ENCODE results near the gene SPOP.

SPOP gene

DNA sequence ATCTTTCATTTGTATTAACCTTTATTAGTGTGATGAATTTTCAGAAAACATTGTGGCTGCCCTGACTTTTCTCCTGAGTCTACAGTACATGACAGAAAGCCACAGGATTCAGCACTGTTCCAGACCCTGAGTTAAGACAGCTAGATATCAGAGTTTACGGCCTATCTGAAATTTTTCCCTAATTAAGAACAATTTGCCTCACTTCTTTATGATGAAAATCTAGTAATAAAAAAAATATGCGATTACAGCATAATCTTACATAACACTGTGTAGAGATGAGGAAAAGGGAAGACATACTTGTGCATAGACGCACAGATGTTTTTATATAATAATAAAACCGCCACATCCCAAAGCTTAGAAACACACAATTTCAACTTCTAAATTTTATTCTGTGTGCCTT, 7.3 kb downstream of the SPOP start (continued):
- TF ChIP-seq, protein P1, sequence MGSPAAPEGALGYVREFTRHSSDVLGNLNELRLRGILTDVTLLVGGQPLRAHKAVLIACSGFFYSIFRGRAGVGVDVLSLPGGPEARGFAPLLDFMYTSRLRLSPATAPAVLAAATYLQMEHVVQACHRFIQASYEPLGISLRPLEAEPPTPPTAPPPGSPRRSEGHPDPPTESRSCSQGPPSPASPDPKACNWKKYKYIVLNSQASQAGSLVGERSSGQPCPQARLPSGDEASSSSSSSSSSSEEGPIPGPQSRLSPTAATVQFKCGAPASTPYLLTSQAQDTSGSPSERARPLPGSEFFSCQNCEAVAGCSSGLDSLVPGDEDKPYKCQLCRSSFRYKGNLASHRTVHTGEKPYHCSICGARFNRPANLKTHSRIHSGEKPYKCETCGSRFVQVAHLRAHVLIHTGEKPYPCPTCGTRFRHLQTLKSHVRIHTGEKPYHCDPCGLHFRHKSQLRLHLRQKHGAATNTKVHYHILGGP (tag by site-specific recombination; IDR thresholded peaks at IDR 0.05): no peak

DNA sequence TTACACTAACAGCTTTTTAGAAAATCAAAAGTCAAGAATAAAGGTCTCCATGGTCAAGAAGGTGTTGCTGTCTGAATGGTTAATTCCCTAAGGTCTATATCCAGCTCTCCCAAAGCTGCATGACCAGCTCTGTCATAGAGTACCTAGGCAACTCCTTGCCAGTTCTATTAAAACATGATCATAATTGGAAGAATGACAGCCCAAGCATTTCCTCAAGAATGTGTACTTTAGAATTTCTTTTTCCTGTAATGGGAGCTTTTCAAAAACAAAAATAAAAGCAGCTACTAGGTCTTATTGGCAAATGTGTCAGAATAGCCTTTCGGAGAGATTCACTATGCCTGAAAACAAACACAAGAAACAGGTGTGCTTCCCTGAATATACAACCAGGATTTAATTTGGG, 7.9 kb downstream of the SPOP start:
- Histone ChIP-seq H3K36me3 (ENCODE audit: control insufficient read depth in 2 of 2, insufficient read depth in 1 of 2, low read length in 2 of 2) (peaks cover 10 to 18% of the 10 kb centered on the region in 2 experiments), H3K9me3 (ENCODE audit: control insufficient read depth, insufficient read depth, low read depth, low read length) (no peaks in the 10 kb centered on the region), H3K27ac (ENCODE audit: extremely low read depth, low read depth, low read length) (no peak overlapping the region), H3K4me3 (ENCODE audit: low read depth, low read length) (no peak overlapping the region), H3K4me1 (ENCODE audit: control insufficient read depth, insufficient read depth, low read length) (peaks cover 10% of the 10 kb centered on the region; the same call in 1 of the 2 replicates)
- no peak for TF ChIP-seq ZNF664 (tag by site-specific recombination; IDR thresholded peaks at IDR 0.05)
- no peak for TF ChIP-seq ZFP3 (tag by site-specific recombination; IDR thresholded peaks at IDR 0.05; ENCODE audit: low read depth)
- TF ChIP-seq, protein P2, sequence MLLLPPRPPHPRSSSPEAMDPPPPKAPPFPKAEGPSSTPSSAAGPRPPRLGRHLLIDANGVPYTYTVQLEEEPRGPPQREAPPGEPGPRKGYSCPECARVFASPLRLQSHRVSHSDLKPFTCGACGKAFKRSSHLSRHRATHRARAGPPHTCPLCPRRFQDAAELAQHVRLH (tag by site-specific recombination; IDR thresholded peaks at IDR 0.05): no peak
- no peak for TF ChIP-seq ZNF426 (tag by site-specific recombination; IDR thresholded peaks at IDR 0.05)
- TF ChIP-seq ZNF501 (tag by site-specific recombination; IDR thresholded peaks at IDR 0.05): no peak
- no peak for TF ChIP-seq SP7 (tag by site-specific recombination; IDR thresholded peaks at IDR 0.05)
- TF ChIP-seq ZFP41 (tag by site-specific recombination; IDR thresholded peaks at IDR 0.05; ENCODE audit: borderline replicate concordance): no peak
- ChIA-PET POLR2A (no interaction called here), CTCF (interaction anchor here (0.6 to 1.1 kb wide), 3 partner anchors 11 to 234 kb away, joined by 3 read pairs; no protein-coding TSS in a partner anchor)

DNA sequence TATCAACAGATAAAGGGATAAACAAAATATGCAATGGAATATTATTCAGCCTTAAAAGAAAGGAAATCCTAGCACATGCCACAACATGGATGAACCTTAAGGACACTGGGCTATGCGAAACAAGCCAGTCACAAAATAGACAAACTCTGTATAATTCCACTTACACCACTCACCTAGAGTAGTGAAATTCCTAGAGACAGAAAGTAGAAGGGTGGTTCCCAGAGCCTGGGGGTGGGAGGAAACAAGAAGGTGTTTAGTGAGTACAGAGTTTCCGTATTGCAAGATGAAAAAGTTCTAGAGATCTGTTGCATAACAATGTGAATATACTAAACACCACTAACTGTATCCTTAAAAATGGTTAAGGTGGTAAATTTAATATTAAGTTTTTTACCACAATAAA, 10.0 kb downstream of the SPOP start:
- CTCF ChIA-PET: no interaction called here
- TF ChIP-seq GFI1B (tag by site-specific recombination; IDR thresholded peaks at IDR 0.05): no peak
- TF ChIP-seq HOXD13 (CRISPR knock-in tag; IDR thresholded peaks at IDR 0.05; ENCODE audit: borderline replicate concordance): no peak
- TF ChIP-seq, protein P3, sequence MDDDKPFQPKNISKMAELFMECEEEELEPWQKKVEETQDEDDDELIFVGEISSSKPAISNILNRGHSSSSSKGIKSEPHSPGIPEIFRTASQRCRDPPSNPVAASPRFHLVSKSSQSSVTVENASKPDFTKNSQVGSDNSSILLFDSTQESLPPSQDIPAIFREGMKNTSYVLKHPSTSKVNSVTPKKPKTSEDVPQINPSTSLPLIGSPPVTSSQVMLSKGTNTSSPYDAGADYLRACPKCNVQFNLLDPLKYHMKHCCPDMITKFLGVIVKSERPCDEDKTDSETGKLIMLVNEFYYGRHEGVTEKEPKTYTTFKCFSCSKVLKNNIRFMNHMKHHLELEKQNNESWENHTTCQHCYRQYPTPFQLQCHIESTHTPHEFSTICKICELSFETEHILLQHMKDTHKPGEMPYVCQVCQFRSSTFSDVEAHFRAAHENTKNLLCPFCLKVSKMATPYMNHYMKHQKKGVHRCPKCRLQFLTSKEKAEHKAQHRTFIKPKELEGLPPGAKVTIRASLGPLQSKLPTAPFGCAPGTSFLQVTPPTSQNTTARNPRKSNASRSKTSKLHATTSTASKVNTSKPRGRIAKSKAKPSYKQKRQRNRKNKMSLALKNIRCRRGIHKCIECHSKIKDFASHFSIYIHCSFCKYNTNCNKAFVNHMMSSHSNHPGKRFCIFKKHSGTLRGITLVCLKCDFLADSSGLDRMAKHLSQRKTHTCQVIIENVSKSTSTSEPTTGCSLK (tag by site-specific recombination; IDR thresholded peaks at IDR 0.05): no peak
- no peak for TF ChIP-seq ZFP69B (tag by site-specific recombination; IDR thresholded peaks at IDR 0.05)
- no peak for TF ChIP-seq SCRT2 (tag by site-specific recombination; IDR thresholded peaks at IDR 0.05)
- no peak for TF ChIP-seq FEZF1 (tag by site-specific recombination; IDR thresholded peaks at IDR 0.05)
- TF ChIP-seq ZNF830 (tag by site-specific recombination; IDR thresholded peaks at IDR 0.05; ENCODE audit: low read depth): no peak
- no peak for TF ChIP-seq ZNF416 (tag by site-specific recombination; IDR thresholded peaks at IDR 0.05)
- TF ChIP-seq BCL11B (tag by site-specific recombination; IDR thresholded peaks at IDR 0.05; ENCODE audit: low read depth): no peak
- TF ChIP-seq REPIN1 (tag by site-specific recombination; IDR thresholded peaks at IDR 0.05; ENCODE audit: low read depth): no peak
- TF ChIP-seq ZNF473 (tag by site-specific recombination; IDR thresholded peaks at IDR 0.05): no peak
- TF ChIP-seq, protein P1 (tag by site-specific recombination; IDR thresholded peaks at IDR 0.05): no peak
- TF ChIP-seq ZNF214 (tag by site-specific recombination; IDR thresholded peaks at IDR 0.05; ENCODE audit: borderline replicate concordance): no peak
- TF ChIP-seq HOXC10 (CRISPR knock-in tag; IDR thresholded peaks at IDR 0.05): no peak
- H3K4me3 ChIP-seq (ENCODE audit: low read depth, low read length): no peak overlapping the region
- H3K27ac ChIP-seq (ENCODE audit: extremely low read depth, low read depth, low read length): no peak overlapping the region
- H3K4me1 ChIP-seq (ENCODE audit: control insufficient read depth, insufficient read depth, low read length): peaks cover 7% of the 10 kb centered on the region
- POLR2A ChIA-PET: no interaction called here
- H3K9me3 ChIP-seq (ENCODE audit: control insufficient read depth, insufficient read depth, low read depth, low read length): no peaks in the 10 kb centered on the region
- peaks cover 8 to 11% of the 10 kb centered on the region in 2 experiments; a peak in 2 of 3 replicates for H3K36me3 ChIP-seq (ENCODE audit: control insufficient read depth in 2 of 2, insufficient read depth in 1 of 2, low read length in 2 of 2)
